NCI-H1436 (cell line): Measurements from ENCODE around the gene MORN4.

Source experiments
- DNase-seq: peaks from one replicate; lab custom pipeline; 2025; lab: John Stamatoyannopoulos, UW

MORN4 gene

GRCh38 chr10:97573672-97574071 lies 59.6 kb downstream of the MORN4 start:
- DNase-seq, result no peak

- DNase-seq, result no peak
Measured at GRCh38 chr10:97573021-97573420, 60.3 kb downstream of the MORN4 start.

GRCh38 chr10:97572214-97572989 lies 60.9 kb downstream of the MORN4 start, which contains the start of gene ANKRD2:
ANKRD2 (plus strand) TSS chr10:97572779; CDS start chr10:97572789, 10 bp downstream.
- DNase-seq, result peak; percentile 42

GRCh38 chr10:97571622-97572021 lies 61.7 kb downstream of the MORN4 start:
- DNase-seq, result no peak

GRCh38 chr10:97570789-97571471 lies 62.4 kb downstream of the MORN4 start:
- no peak for DNase-seq

GRCh38 chr10:97570146-97570788 lies 63.0 kb downstream of the MORN4 start:
- DNase-seq, result no peak

- no peak for DNase-seq
Measured at GRCh38 chr10:97567891-97568290, 65.4 kb downstream of the MORN4 start.

GRCh38 chr10:97566336-97566996 lies 66.8 kb downstream of the MORN4 start:
- no peak for DNase-seq

GRCh38 chr10:97564776-97565175 lies 68.5 kb downstream of the MORN4 start:
- no peak for DNase-seq
